WTC11 (cell line): ENCODE results near the gene EGFL8.

Experiments
- CREM ChIP-seq: sonication (generic); formaldehyde crosslinking; IDR thresholded peaks from 2 replicates; pipeline ENCODE4 v1.8.1; 2022; ENCODE audit warnings: mild to moderate bottlenecking, missing genetic modification reagents, moderate library complexity
- ELF4 ChIP-seq: sonication (generic); formaldehyde crosslinking; IDR thresholded peaks from 2 replicates; pipeline ENCODE4 v1.8.1; 2022; ENCODE audit warnings: low read depth, mild to moderate bottlenecking, moderate library complexity, missing genetic modification reagents
- ESRRA ChIP-seq: sonication (generic); formaldehyde crosslinking; IDR thresholded peaks from 2 replicates; pipeline ENCODE4 v1.8.1; 2022; ENCODE audit warnings: mild to moderate bottlenecking, missing genetic modification reagents, borderline replicate concordance
- GRHL2 ChIP-seq: fragments of 250-450 bp; sonication (Bioruptor Pico); IDR thresholded peaks from 2 replicates; pipeline ENCODE4 v1.8.0; 2022; ENCODE audit warnings: mild to moderate bottlenecking, moderate library complexity; ENCODE audit not compliant: insufficient replicate concordance, severe bottlenecking
- NR1H2 ChIP-seq: sonication (generic); formaldehyde crosslinking; IDR thresholded peaks from 2 replicates; pipeline ENCODE4 v1.9.0; 2021; ENCODE audit warnings: mild to moderate bottlenecking, moderate library complexity, missing genetic modification reagents
- NR2C2 ChIP-seq: sonication (generic); formaldehyde crosslinking; IDR thresholded peaks from 2 replicates; pipeline ENCODE4 v1.8.0; 2022; ENCODE audit warnings: mild to moderate bottlenecking, missing genetic modification reagents
- ZNF317 ChIP-seq: sonication (generic); formaldehyde crosslinking; IDR thresholded peaks from 2 replicates; pipeline ENCODE4 v1.8.1; 2023; ENCODE audit warnings: low read depth, mild to moderate bottlenecking, moderate library complexity, missing genetic modification reagents, borderline replicate concordance
- TF ChIP-seq, protein P1 (sequence below): fragments of 200-600 bp; IDR thresholded peaks from 2 replicates; pipeline ENCODE4 v1.8.0; 2022; ENCODE audit warnings: antibody characterized with exemption
- TF ChIP-seq, protein P2 (sequence below): sonication (generic); formaldehyde crosslinking; IDR thresholded peaks from 2 replicates; pipeline ENCODE4 v1.8.1; 2023; ENCODE audit warnings: mild to moderate bottlenecking, moderate library complexity, missing genetic modification reagents
- TF ChIP-seq, protein P3 (sequence below): sonication (generic); formaldehyde crosslinking; IDR thresholded peaks from 2 replicates; pipeline ENCODE4 v1.8.1; 2023; ENCODE audit warnings: mild to moderate bottlenecking, missing genetic modification reagents
- TF ChIP-seq, protein P4 (sequence below): sonication (generic); formaldehyde crosslinking; IDR thresholded peaks from 2 replicates; pipeline ENCODE4 v1.8.1; 2022; ENCODE audit warnings: low read depth, missing genetic modification reagents, borderline replicate concordance
- TF ChIP-seq, protein P5 (sequence below): sonication (generic); formaldehyde crosslinking; IDR thresholded peaks from 2 replicates; pipeline ENCODE4 v1.8.1; 2023; ENCODE audit warnings: mild to moderate bottlenecking, missing genetic modification reagents, moderate library complexity
- TF ChIP-seq, protein P6 (sequence below): sonication (generic); formaldehyde crosslinking; IDR thresholded peaks from 2 replicates; pipeline ENCODE4 v1.8.1; 2023; ENCODE audit warnings: mild to moderate bottlenecking, missing genetic modification reagents, moderate library complexity

DNA sequence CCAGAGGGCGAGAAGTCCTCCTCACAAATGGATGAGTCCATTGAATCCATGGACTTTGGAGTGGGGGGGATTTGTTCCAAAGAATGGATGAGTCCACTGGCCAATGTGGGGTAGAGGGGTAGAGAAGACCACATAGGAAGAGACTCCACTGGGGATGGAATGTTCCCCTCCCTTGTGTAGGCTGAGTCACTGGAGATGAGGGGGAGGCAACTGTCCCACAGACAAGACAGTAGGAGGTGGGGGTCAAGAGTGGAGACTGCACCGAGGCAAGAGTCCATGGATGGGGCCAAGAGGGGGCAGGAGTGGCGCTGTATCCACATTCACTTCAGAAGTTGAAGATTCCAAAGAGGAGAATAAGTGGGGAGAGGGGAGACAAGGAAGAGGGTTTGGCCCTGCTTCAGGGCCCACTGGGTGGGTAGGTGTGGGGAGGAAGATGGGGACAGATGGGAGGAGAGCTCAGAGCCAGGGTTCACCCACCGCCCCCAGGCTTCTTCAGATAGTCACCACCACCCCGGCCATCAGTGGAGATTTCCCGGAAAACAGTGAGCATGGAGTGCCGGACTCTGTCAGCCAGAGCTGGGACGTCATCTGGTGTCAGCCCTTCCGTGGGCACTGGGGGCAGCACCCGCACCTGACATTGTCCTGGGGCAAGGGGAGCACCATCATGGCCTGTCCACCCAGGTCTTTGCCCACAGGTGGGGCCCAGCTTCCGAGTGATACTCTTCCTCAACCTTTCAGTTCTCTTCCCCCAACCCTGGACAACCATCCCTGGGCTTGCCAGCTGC lies 4.6 kb downstream of the EGFL8 start:
- TF ChIP-seq ELF4 (CRISPR knock-in tag) (no peak), CREM (CRISPR knock-in tag) (no peak), ZNF317 (no peak), ESRRA (CRISPR knock-in tag) (no peak), NR1H2 (CRISPR knock-in tag) (no peak), NR2C2 (CRISPR knock-in tag) (no peak), GRHL2 (CRISPR knock-in tag) (no peak)
- TF ChIP-seq, protein P1, sequence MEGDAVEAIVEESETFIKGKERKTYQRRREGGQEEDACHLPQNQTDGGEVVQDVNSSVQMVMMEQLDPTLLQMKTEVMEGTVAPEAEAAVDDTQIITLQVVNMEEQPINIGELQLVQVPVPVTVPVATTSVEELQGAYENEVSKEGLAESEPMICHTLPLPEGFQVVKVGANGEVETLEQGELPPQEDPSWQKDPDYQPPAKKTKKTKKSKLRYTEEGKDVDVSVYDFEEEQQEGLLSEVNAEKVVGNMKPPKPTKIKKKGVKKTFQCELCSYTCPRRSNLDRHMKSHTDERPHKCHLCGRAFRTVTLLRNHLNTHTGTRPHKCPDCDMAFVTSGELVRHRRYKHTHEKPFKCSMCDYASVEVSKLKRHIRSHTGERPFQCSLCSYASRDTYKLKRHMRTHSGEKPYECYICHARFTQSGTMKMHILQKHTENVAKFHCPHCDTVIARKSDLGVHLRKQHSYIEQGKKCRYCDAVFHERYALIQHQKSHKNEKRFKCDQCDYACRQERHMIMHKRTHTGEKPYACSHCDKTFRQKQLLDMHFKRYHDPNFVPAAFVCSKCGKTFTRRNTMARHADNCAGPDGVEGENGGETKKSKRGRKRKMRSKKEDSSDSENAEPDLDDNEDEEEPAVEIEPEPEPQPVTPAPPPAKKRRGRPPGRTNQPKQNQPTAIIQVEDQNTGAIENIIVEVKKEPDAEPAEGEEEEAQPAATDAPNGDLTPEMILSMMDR, result no peak
- TF ChIP-seq, protein P2, sequence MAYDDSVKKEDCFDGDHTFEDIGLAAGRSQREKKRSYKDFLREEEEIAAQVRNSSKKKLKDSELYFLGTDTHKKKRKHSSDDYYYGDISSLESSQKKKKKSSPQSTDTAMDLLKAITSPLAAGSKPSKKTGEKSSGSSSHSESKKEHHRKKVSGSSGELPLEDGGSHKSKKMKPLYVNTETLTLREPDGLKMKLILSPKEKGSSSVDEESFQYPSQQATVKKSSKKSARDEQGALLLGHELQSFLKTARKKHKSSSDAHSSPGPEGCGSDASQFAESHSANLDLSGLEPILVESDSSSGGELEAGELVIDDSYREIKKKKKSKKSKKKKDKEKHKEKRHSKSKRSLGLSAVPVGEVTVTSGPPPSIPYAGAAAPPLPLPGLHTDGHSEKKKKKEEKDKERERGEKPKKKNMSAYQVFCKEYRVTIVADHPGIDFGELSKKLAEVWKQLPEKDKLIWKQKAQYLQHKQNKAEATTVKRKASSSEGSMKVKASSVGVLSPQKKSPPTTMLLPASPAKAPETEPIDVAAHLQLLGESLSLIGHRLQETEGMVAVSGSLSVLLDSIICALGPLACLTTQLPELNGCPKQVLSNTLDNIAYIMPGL (CRISPR knock-in tag), result no peak
- TF ChIP-seq, protein P3, sequence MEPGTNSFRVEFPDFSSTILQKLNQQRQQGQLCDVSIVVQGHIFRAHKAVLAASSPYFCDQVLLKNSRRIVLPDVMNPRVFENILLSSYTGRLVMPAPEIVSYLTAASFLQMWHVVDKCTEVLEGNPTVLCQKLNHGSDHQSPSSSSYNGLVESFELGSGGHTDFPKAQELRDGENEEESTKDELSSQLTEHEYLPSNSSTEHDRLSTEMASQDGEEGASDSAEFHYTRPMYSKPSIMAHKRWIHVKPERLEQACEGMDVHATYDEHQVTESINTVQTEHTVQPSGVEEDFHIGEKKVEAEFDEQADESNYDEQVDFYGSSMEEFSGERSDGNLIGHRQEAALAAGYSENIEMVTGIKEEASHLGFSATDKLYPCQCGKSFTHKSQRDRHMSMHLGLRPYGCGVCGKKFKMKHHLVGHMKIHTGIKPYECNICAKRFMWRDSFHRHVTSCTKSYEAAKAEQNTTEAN (CRISPR knock-in tag), result no peak
- TF ChIP-seq, protein P4, sequence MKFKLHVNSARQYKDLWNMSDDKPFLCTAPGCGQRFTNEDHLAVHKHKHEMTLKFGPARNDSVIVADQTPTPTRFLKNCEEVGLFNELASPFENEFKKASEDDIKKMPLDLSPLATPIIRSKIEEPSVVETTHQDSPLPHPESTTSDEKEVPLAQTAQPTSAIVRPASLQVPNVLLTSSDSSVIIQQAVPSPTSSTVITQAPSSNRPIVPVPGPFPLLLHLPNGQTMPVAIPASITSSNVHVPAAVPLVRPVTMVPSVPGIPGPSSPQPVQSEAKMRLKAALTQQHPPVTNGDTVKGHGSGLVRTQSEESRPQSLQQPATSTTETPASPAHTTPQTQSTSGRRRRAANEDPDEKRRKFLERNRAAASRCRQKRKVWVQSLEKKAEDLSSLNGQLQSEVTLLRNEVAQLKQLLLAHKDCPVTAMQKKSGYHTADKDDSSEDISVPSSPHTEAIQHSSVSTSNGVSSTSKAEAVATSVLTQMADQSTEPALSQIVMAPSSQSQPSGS (CRISPR knock-in tag), result no peak
- TF ChIP-seq, protein P5, sequence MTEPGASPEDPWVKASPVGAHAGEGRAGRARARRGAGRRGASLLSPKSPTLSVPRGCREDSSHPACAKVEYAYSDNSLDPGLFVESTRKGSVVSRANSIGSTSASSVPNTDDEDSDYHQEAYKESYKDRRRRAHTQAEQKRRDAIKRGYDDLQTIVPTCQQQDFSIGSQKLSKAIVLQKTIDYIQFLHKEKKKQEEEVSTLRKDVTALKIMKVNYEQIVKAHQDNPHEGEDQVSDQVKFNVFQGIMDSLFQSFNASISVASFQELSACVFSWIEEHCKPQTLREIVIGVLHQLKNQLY (CRISPR knock-in tag), result no peak
- TF ChIP-seq, protein P6, sequence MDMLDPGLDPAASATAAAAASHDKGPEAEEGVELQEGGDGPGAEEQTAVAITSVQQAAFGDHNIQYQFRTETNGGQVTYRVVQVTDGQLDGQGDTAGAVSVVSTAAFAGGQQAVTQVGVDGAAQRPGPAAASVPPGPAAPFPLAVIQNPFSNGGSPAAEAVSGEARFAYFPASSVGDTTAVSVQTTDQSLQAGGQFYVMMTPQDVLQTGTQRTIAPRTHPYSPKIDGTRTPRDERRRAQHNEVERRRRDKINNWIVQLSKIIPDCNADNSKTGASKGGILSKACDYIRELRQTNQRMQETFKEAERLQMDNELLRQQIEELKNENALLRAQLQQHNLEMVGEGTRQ (CRISPR knock-in tag), result no peak
